Mesothelial cell of epicardium (in vitro differentiated cells): ENCODE results near the gene LYL1. TPM values are rescaled to one million over a fixed set of nuclear protein-coding genes. Genes with fewer than 3 reads are reported as not detected.
A peak's percentile ranks its signal among the peaks of the same experiment; 100 is the strongest.

Source experiments
- DNase-seq, 2 experiments: peaks; one replicate each; pipeline ENCODE4 v3.0.0; 2021; ENCODE audit warnings: low spot score in 2 of 2; ENCODE audit not compliant: unreplicated experiment in 2 of 2
- H3K27ac Mint-ChIP-seq: 2 replicates; pipeline ENCODE4 v1.8.0; 2021; ENCODE audit warnings: mixed read lengths
- H3K27me3 Mint-ChIP-seq: 2 replicates; pipeline ENCODE4 v1.8.0; 2021; ENCODE audit warnings: low read depth, mixed read lengths
- H3K36me3 Mint-ChIP-seq: 2 replicates; pipeline ENCODE4 v1.8.0; 2021; ENCODE audit warnings: mixed read lengths
- H3K4me1 Mint-ChIP-seq: 2 replicates; pipeline ENCODE4 v1.8.0; 2021; ENCODE audit warnings: mixed read lengths
- H3K4me3 Mint-ChIP-seq: 2 replicates; pipeline ENCODE4 v1.8.0; 2021; ENCODE audit warnings: mild to moderate bottlenecking, moderate library complexity, mixed read lengths
- H3K9me3 Mint-ChIP-seq: 2 replicates; pipeline ENCODE4 v1.8.0; 2021; ENCODE audit warnings: mixed read lengths
- total RNA-seq: library from RNA; stranded (reverse); gene quantifications from 3 replicates; pipeline ENCODE4 v1.2.1, GENCODE V29; 2021
- TF ChIP-seq, protein P1 (sequence below): fragments of 200-600 bp; sonication (generic); IDR thresholded peaks from one replicate; pipeline ENCODE4 v1.5.0; 2021; ENCODE audit warnings: antibody characterized with exemption; ENCODE audit not compliant: unreplicated experiment

The LYL1 gene
- total RNA-seq, 1 donor from 2014 or later = 4.0 TPM

DNA sequence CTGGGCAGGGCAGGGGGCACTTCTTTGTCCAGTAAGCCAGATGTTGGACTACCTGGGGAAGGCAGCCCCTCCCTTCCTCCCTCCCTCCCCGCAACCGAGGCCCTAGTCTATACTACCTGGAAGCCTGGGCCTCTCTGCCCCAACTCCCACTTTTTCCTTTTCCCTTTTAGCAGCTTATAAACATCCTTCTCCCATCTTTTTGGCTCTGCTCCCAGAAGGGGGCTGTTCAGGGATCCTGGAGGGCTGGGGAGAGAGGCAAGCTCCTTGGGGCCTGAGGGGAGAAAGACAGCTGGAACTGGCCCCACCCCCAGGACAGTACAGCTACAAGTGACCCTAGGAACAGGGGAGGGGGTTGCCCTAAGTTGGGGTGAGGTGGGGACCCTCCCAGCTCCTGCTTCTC is 44.9 kb downstream of the LYL1 start:
- Mint-ChIP-seq H3K27me3 (peaks cover 20% of the 10 kb centered on the region), H3K4me3 (no peak overlapping the region), H3K27ac (peak overlapping the region; percentile 100), H3K9me3 (no peaks in the 10 kb centered on the region), H3K4me1 (peaks cover 82% of the 10 kb centered on the region), H3K36me3 (no peaks in the 10 kb centered on the region)
- DNase-seq = peak in 1 of 2 experiments; percentile 67
- TF ChIP-seq, protein P1, sequence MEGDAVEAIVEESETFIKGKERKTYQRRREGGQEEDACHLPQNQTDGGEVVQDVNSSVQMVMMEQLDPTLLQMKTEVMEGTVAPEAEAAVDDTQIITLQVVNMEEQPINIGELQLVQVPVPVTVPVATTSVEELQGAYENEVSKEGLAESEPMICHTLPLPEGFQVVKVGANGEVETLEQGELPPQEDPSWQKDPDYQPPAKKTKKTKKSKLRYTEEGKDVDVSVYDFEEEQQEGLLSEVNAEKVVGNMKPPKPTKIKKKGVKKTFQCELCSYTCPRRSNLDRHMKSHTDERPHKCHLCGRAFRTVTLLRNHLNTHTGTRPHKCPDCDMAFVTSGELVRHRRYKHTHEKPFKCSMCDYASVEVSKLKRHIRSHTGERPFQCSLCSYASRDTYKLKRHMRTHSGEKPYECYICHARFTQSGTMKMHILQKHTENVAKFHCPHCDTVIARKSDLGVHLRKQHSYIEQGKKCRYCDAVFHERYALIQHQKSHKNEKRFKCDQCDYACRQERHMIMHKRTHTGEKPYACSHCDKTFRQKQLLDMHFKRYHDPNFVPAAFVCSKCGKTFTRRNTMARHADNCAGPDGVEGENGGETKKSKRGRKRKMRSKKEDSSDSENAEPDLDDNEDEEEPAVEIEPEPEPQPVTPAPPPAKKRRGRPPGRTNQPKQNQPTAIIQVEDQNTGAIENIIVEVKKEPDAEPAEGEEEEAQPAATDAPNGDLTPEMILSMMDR = no peak

DNA sequence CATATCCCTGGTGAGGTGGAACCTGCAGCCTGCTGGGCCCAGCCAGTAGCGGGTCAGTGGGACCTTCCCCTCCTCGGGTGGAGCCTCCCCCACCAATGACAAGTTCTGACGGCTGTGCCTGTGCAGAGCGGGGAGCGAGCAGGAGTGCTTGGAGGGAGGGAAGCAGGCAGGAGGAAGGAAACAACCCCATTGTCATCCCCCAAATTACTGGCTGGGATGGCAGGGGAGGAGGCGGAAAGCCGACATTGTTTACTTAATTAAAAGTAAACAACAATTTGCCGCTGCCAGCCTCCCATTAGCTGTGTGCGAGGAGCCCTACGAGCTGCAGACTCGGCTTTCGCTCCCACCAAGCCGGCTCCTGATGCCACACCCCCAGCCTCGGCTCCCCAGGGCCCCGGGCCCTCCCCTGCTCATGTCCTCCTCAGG is 45.5 kb downstream of the LYL1 start:
- Mint-ChIP-seq H3K27ac (peak overlapping the region; percentile 100), H3K27me3 (peaks cover 14% of the 10 kb centered on the region), H3K4me1 (peaks cover 87% of the 10 kb centered on the region), H3K36me3 (no peaks in the 10 kb centered on the region), H3K9me3 (no peaks in the 10 kb centered on the region), H3K4me3 (no peak overlapping the region)
- DNase-seq = no peak
- TF ChIP-seq, protein P1 = no peak

DNA sequence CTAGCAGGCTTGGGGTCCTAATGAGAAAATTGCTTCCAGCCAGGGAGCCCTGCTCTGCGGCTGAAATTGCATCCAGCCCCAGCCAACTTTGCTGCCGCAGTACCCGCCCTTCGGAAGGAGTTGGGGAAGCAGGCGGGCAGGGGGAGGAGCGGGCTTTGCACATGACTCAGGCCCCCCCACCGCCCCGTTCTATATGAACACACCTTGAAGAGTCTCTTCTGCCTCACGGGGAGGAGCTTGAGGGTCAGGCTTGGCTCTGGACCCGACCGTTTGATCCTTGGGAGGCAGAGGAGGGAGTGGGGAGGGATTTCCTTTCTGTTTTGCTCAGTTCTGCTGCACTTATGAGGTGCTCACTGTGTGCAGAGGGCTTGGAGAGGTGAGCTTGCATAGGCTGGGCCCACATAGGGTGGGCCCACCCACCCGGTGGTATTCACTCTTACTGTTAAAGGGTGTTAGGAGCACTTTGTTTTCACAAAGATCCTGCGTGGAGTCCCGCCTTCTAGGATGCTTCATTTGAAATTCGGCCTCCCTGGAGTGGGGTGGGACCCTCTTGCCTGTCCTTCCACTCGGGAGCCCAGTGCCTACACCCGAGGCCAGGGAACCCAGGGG is 46.5 kb downstream of the LYL1 start:
- peak overlapping the region; percentile 46 for H3K4me3 Mint-ChIP-seq
- peaks cover 89% of the 10 kb centered on the region for H3K4me1 Mint-ChIP-seq
- H3K27me3 Mint-ChIP-seq = peaks cover 4% of the 10 kb centered on the region
- H3K9me3 Mint-ChIP-seq = no peaks in the 10 kb centered on the region
- no peaks in the 10 kb centered on the region for H3K36me3 Mint-ChIP-seq
- TF ChIP-seq, protein P1 = no peak
- peak; percentile 66 to 76 for DNase-seq
- peak overlapping the region; percentile 100 for H3K27ac Mint-ChIP-seq

DNA sequence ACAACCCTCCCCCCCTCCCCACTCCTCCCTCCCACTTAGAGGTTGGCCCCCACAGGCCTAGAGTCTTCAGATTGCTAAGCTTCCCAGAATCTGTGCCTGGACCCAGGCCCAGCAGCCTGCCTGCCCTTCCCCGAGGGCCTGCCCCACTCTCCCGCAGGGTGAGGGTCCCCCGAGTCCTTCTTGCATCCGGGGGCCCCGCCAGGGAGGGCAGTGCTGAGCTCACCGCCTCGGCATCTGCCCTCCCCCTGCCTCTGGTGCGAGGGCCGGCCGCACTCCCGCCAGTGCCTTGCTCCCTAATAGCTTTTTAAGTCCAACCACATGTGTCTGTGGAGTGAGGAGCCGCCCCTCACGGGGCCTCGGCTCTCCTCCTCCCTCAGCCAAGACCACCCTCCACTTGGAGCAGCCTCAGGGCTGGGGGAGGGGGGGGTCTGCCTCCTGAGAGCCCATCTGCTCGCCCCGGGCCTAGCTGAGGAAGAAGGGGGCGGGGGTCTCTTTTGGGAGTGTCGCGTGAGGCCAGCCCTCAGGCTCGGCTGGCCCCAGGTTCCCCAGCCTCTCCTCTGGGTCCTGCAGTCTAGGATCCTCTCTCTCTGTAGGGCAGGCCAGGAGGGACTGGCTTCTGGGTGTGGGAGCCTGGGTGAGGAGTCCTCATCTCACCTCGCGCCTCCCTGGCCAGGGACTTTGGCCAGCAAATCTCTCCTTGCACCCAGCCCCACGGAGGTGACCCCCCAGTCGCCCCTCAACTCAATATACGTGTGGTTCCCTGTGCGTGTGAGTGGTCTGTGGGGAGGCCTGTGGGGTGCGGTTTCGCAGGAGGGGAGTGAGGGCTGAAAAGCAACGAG is 47.2 kb downstream of the LYL1 start:
- TF ChIP-seq, protein P1 = no peak
- H3K9me3 Mint-ChIP-seq = no peaks in the 10 kb centered on the region
- peak overlapping the region; percentile 46 for H3K4me3 Mint-ChIP-seq
- DNase-seq = peak; percentile 78 to 83
- peak overlapping the region; percentile 100 for H3K27ac Mint-ChIP-seq
- H3K27me3 Mint-ChIP-seq = no peaks in the 10 kb centered on the region
- peaks cover 89% of the 10 kb centered on the region for H3K4me1 Mint-ChIP-seq
- H3K36me3 Mint-ChIP-seq = no peaks in the 10 kb centered on the region

DNA sequence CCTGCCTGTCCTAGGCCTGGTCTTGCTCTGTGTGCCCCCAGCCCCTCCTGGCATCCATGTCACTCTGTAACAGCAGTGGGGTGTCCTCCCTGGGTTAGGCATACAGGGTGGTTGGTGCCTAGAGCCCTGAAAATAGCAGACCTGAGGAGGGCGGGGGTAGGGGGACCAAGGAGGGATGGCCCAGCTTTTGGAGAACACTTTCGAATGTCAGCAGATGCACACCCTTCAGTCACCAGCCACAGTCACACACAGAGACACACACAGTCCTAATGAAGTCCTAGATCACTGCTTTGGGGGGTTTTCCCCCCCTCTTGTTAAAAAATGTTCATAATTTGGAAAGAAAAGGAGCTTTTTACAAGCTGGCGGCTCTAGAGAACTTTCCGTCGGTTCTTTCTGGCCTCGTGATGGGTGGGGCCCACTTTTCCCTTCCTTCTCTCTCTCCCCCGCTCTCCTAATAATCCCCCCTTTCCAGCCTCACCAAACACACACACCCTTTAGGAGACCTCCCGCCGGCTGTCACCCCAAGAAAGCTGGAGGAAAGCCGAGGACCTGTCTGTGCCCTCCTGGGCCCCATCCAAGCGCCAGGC is 47.9 kb downstream of the LYL1 start:
- Mint-ChIP-seq H3K4me3 (peak overlapping the region; percentile 30), H3K27me3 (peaks cover 3% of the 10 kb centered on the region), H3K9me3 (no peaks in the 10 kb centered on the region), H3K4me1 (peaks cover 91% of the 10 kb centered on the region), H3K27ac (peak overlapping the region; percentile 100), H3K36me3 (no peaks in the 10 kb centered on the region)
- DNase-seq = no peak
- TF ChIP-seq, protein P1 = no peak
